ENCODE measurements around the gene VPS9D1.

DNA sequence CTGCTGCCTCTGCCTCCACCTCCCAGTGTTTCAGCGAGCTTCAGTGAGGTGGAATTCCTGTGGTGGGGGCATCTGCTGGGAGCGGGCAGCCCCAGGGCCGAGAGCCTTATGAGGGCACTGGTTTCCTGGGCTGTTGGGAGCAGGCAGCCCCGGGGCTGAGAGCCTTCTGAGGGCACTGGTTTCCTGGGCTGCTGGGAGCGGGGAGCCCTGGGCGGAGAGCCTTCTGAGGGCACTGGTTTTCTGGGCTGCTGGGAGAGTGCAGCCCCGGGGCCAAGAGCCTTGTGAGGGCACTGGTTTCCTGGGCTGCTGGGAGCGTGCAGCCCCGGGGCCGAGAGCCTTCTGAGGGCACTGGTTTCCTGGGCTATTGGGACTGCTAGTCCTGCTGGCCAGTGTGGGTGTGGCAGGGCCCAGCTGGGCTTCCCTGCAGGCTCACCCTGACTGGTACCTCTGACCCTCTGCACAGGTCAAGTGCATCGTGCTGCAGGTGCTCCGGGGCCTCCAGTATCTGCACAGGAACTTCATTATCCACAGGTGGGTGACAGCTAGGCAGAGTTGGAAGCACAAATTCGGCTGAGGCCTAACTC, 28.6 kb downstream of the VPS9D1 start:
- TF ChIP-seq EZH2 (IDR thresholded peaks at IDR 0.05) (no peak), POLR2AphosphoS5 (IDR thresholded peaks at IDR 0.05; ENCODE audit: borderline replicate concordance, low read depth, low read length) (no peak), FOXP2 (optimal IDR thresholded peaks at IDR 0.05; ENCODE audit: control extremely low read depth, extremely low read length, insufficient read depth) (no peak)

Measured in SK-N-MC (cell line).